Measurements from ENCODE around the gene HSH2D. TPM values are rescaled to one million over a fixed set of nuclear protein-coding genes. Genes with fewer than 3 reads are reported as not detected.

Gene HSH2D
- total and polyA plus RNA-seq, 4 donors: 5.5 to 9.3 (median 6.4) TPM

- no peak for TF ChIP-seq CTCF (IDR thresholded peaks at IDR 0.05; ENCODE audit: control extremely low read depth, extremely low read depth)
- Histone ChIP-seq H3K27ac (ENCODE audit: low read depth in 1 of 2, low read length in 1 of 2) (no peak overlapping the region), H3K4me1 (ENCODE audit: control insufficient read depth in 5 of 5, insufficient read depth in 5 of 5, low read length in 5 of 5) (peaks cover 0 to 3% (median 0%) of the 10 kb centered on the region in 5 donors), H3K4me3 (no peak overlapping the region), H3K9me3 (ENCODE audit: control insufficient read depth in 4 of 4, insufficient read depth in 3 of 4, low read length in 3 of 4) (peaks cover 0 to 2% (median 0%) of the 10 kb centered on the region in 4 donors), H3K9ac (ENCODE audit: insufficient read depth in 1 of 2, low read length in 2 of 2) (no peak overlapping the region), H3K36me3 (ENCODE audit: control insufficient read depth in 4 of 4, insufficient read depth in 4 of 4, low read length in 4 of 4) (no peaks in the 10 kb centered on the region), H3K27me3 (ENCODE audit: control insufficient read depth in 3 of 3, insufficient read depth in 3 of 3, low read length in 2 of 3) (no peaks in the 10 kb centered on the region)
- ATAC-seq (ENCODE audit: insufficient read depth, low FRiP score): no peak
- WGBS, 2 donors: 58 to 73% methylated on average over 4 of the region's 4 CpGs
- DNase-seq: no peak
These were observed 37.1 kb downstream of the HSH2D start for GRCh38 chr19:16180611-16181010.

- WGBS, 2 donors: 44 to 46% methylated on average over 18 of the region's 18 CpGs
- no peak for DNase-seq
- no peak for ATAC-seq (ENCODE audit: insufficient read depth, low FRiP score)
- Histone ChIP-seq H3K9ac (ENCODE audit: insufficient read depth in 1 of 2, low read length in 2 of 2) (peak overlapping the region in 1 of 2 donors; percentile 59), H3K9me3 (ENCODE audit: control insufficient read depth in 4 of 4, insufficient read depth in 3 of 4, low read length in 3 of 4) (no peaks in the 10 kb centered on the region), H3K36me3 (ENCODE audit: control insufficient read depth in 4 of 4, insufficient read depth in 4 of 4, low read length in 4 of 4) (peaks cover 0 to 17% (median 8%) of the 10 kb centered on the region in 4 donors), H3K27me3 (ENCODE audit: control insufficient read depth in 3 of 3, insufficient read depth in 3 of 3, low read length in 2 of 3) (no peaks in the 10 kb centered on the region), H3K4me3 (peak overlapping the region; percentile 36), H3K4me1 (ENCODE audit: control insufficient read depth in 5 of 5, insufficient read depth in 5 of 5, low read length in 5 of 5) (peaks cover 0 to 12% (median 7%) of the 10 kb centered on the region in 5 donors), H3K27ac (ENCODE audit: low read depth in 1 of 2, low read length in 1 of 2) (peak overlapping the region in 1 of 2 donors; percentile 23)
- no peak for TF ChIP-seq CTCF (IDR thresholded peaks at IDR 0.05; ENCODE audit: control extremely low read depth, extremely low read depth)
These were observed 41.2 kb downstream of the HSH2D start for GRCh38 chr19:16184665-16185122.

- peaks cover 0 to 12% (median 7%) of the 10 kb centered on the region in 5 donors for H3K4me1 ChIP-seq (ENCODE audit: control insufficient read depth in 5 of 5, insufficient read depth in 5 of 5, low read length in 5 of 5)
- H3K9ac ChIP-seq (ENCODE audit: insufficient read depth in 1 of 2, low read length in 2 of 2): peak within 1 kb of the TSS; percentile 59 to 76
- H3K27me3 ChIP-seq (ENCODE audit: control insufficient read depth in 3 of 3, insufficient read depth in 3 of 3, low read length in 2 of 3): no peaks in the 10 kb centered on the region
- peak within 1 kb of the TSS; percentile 78 for H3K4me3 ChIP-seq
- H3K27ac ChIP-seq (ENCODE audit: low read depth in 1 of 2, low read length in 1 of 2): peak within 1 kb of the TSS; percentile 76 to 85
- peaks cover 0 to 22% (median 13%) of the 10 kb centered on the region in 4 donors for H3K36me3 ChIP-seq (ENCODE audit: control insufficient read depth in 4 of 4, insufficient read depth in 4 of 4, low read length in 4 of 4)
- H3K9me3 ChIP-seq (ENCODE audit: control insufficient read depth in 4 of 4, insufficient read depth in 3 of 4, low read length in 3 of 4): no peaks in the 10 kb centered on the region
- TF ChIP-seq CTCF (IDR thresholded peaks at IDR 0.05; ENCODE audit: control extremely low read depth, extremely low read depth): no peak
- peak; percentile 100 for DNase-seq
- WGBS, 2 donors: 0 to 1% methylated on average over 39 of the region's 39 CpGs
- ATAC-seq (ENCODE audit: insufficient read depth, low FRiP score): peak; percentile 93
These were observed 41.8 kb downstream of the HSH2D start, which contains the start of gene FAM32A for GRCh38 chr19:16185123-16185767. Gene FAM32A (plus strand): TSS chr19:16185410. CDS start chr19:16185443, 33 bp downstream.

Measured in lung (tissue), 12 donors.